Muscle of arm (tissue), 12 donors: ENCODE results near the gene ST6GALNAC2. TPM values are rescaled to one million over a fixed set of nuclear protein-coding genes. Genes with fewer than 3 reads are reported as not detected.
A peak's percentile ranks its signal among the peaks of the same experiment; 100 is the strongest.
"Not testable (repeated sequence)": the region's sequence is repeated elsewhere in the genome, so short reads cannot be mapped to it uniquely, and the experiment has no call there.

Experiments used
- DNase-seq: peaks from one replicate; pipeline ENCODE4 v3.0.0-alpha.2; 2013
- polyA plus RNA-seq, 12 donors: library from polyadenylated mRNA; unstranded; fragments of 120-200 nt; gene quantifications; one replicate each; pipeline ENCODE4 v1.2.1, GENCODE V29; 2013; ENCODE audit not compliant: insufficient read length in 12 of 12

The ST6GALNAC2 gene
- polyA plus RNA-seq, 12 donors: 1.3 to 22.9 (median 2.3) TPM; not detected in 2

GRCh38 chr17:76570877-76571471, 14.7 kb downstream of the ST6GALNAC2 start:
- DNase-seq: no peak

DNA sequence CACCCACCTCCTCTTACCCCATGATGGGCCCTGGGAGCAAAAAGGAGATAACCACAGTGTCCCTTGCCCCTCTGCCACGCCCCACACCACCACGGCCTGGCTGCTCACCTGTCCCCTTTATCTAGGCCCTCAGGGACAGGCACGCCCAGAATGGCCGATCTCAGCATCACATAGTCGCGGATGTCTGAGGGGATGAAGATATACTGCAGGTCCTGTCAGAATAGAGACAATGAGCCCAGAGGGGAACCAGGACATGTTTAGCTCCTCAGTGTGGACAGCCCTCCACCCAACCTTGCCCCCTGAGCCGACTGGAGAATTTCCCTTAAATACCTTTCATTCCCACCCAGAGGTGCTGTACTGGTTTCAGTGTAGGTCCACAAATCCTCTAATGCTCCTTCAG, 15.2 kb downstream of the ST6GALNAC2 start:
- DNase-seq: no peak

DNA sequence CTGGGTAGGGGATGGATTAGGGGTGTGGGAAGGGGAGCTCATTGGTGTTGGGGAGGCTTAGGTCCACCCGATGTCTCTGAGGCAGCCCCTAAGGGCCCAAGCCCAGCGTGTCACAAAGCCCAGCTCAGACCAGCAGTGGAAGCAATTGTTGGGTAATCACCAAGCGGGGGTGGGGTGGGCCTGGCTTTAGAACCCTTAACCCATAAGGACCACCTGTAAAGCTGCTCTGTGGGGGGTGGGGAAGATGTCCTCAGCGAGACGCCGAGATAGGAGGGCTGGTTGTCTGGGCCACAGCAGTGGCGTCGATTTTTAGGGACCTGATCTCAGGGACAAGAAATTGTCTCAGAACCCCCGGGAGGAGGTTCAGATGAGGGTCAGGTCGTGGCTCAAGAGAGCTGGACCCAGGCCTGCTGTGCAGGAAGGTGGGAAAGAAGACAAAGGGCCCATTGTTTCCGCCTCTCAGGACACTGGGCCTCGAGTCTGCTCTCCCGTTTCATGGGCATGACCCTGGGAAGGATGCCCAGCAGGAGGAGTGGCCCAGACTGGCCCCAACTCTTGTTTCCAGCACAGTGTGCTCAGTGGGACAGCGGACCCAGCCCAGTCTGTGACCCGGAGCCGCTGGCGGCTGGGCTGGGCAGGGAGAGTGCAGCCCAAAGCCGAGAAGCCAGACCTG, 15.9 kb downstream of the ST6GALNAC2 start:
- DNase-seq: no peak

GRCh38 chr17:76568811-76569221, 16.8 kb downstream of the ST6GALNAC2 start:
- no peak for DNase-seq

DNA sequence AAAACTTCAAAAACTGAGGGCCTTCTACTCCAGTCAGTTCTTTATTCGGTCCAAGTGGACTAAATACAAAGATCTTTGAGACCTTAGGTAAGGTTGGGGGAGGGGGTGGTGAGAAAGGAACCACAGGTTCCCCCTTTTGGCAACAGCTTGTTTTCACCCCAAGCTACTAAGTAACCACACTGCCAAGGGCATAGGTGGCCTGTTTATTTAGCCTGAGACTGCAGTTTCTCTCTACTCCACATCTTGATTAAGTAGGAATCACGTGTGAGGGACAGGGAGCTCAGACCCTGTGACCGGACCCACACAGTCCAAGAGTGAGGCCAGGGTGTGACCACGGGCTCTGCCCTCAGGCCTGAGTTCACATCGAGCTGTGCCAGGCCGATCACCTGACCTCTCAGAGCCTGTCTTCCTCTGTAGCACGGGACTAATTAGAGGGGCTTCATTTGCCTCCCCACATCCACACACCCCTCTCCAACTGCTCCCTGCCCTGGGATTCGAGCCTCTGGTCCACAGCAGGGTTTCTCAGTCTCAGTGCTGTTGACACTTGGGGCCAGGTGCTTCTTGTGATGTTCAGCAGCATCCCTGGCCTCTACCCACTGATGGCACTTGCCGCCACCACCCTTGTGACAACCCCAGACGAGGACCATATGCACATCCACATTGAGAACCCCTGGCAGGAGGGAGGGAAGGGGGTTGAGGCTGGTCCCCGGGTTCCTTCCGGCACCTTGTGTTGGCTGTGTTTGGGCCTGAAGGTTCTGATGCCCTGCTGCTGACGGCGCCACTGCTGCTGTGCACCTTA, 17.8 kb downstream of the ST6GALNAC2 start:
- no peak for DNase-seq

- no peak for DNase-seq
Measured at GRCh38 chr17:76566988-76567431, 18.6 kb downstream of the ST6GALNAC2 start.

DNA sequence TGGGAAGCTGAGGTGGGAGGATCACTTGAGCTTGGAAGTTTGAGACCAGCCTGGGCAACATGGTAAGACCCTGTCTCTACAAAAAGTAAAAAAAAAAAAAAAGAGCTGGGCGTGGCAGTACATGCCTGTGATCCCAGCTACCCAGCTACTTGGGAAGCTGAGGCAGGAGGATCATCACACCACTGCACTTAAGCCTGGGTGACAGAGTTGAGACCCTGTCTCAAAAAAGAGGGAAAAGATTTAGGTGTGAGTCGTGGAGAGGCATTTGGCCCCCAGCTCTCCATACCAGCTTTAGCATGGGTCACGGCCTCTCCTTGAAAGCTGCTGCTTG, 19.1 kb downstream of the ST6GALNAC2 start:
- DNase-seq: no peak

- no peak for DNase-seq
Measured at GRCh38 chr17:76565728-76566612, 19.7 kb downstream of the ST6GALNAC2 start.

GRCh38 chr17:76564991-76565727, 20.5 kb downstream of the ST6GALNAC2 start:
- not testable (repeated sequence) for DNase-seq

DNA sequence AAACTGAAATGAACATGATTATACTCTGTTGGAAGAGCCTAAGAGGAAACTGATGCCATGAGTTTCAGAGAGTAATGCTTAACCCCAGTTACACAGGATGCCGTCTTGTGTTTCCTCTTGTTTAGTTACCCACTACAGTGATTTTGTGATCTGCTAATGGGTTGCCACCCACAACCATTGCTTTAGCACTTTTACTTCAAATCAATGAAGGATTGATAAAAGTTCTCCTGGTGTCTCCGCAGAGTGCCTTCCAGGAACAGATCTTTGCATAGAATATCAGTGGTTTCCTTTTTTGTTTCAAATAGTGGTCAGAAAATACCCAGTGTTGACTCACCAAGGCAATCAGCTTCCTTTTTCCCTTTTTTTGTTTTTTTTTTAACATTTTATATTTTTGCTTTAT, 22.3 kb downstream of the ST6GALNAC2 start:
- DNase-seq: not testable (repeated sequence)

GRCh38 chr17:76562734-76563148, 22.9 kb downstream of the ST6GALNAC2 start:
- DNase-seq: no peak

GRCh38 chr17:76561799-76562268, 23.8 kb downstream of the ST6GALNAC2 start:
- DNase-seq: no peak

DNA sequence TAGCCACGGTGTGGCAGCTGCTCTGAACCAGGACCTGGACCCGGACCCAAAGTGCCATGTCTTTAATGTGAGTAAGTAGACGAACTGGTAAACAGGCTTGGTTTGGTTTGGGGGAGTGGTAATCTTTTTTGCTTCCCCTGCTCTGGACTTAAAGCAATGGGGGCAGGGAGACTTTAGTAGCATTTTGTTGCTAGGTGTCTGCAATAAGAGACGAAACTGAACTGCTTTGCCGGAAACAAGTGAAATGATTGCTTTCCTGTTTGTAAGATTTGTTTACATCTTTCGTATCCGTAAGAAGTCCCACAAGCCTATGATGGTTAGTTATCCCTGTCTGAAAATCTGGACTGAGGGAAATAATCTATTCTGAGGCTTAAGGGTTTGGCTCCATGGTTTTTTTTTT, 24.3 kb downstream of the ST6GALNAC2 start:
- DNase-seq: no peak

DNA sequence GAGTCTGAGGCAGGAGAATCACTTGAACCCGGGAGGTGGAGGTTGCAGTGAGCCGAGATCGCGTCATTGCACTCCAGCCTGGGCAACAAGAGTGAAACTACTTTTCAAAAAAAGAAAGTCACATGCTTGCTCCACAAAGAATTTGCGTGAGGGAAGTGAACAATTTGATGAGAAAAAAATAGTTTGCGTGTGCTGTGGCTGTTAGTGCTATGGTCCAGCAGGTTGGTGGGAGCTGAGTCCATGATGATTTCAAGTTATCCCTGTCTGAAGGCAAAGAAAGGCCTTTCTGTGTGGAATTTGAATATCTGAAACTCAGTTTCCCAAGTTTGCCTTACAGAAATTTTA, 24.8 kb downstream of the ST6GALNAC2 start:
- no peak for DNase-seq

DNA sequence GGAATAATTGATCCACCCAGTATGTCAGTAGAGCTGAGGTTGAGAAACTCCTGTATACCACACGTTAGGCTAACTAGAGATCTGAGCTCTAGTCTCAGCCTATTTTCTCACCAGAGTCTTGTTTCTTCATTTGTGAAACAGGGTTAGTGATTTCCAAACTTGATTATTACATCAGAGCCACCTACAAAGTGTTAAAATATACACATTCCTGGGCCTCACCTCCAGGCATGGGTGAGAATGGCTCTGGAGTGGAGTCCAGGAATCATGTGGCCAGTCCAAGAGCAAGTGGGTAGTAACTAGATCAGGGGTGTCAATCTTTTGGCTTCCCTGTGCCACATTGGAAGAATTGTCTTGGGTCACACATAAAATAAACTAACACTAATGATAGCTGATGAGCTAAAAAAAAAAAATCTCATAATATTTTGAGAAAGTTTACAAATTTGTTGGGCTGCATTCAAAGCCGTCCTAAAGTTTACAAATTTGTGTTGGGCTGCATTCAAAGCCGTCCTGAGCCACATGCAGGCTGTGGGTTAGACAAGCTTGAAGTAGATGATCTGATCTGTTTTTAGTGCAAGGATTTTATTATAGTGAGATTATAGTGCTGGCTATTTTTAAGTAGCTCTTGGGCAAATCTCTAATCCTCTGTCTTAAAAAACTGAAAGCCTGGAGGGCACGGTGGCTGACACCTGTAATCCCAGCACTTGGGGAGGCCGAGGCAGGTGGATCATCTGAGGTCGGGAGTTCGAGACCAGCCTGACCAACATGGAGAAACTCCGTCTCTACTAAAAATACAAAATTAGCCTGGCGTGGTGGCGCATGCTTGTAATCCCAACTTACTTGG, 25.4 kb downstream of the ST6GALNAC2 start:
- DNase-seq: no peak

DNA sequence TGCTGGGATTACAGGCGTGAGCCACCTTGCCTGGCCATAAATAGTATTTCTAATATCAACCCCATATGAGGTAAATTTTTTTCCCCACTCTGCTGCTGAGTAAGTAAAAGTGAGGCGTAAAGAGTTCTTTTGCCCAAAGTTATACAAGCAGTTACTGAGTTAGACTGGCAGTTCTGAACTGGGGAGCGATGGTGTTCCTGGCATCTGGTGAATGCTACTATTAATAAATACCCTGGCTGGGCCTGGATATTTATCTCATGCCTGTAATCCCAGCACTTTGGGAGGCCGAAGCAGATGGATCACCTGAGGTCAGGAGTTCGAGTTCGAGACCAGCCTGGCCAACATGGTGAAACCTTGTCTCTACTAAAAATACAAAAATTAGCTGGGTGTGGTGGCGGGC, 26.2 kb downstream of the ST6GALNAC2 start:
- not testable (repeated sequence) for DNase-seq

DNA sequence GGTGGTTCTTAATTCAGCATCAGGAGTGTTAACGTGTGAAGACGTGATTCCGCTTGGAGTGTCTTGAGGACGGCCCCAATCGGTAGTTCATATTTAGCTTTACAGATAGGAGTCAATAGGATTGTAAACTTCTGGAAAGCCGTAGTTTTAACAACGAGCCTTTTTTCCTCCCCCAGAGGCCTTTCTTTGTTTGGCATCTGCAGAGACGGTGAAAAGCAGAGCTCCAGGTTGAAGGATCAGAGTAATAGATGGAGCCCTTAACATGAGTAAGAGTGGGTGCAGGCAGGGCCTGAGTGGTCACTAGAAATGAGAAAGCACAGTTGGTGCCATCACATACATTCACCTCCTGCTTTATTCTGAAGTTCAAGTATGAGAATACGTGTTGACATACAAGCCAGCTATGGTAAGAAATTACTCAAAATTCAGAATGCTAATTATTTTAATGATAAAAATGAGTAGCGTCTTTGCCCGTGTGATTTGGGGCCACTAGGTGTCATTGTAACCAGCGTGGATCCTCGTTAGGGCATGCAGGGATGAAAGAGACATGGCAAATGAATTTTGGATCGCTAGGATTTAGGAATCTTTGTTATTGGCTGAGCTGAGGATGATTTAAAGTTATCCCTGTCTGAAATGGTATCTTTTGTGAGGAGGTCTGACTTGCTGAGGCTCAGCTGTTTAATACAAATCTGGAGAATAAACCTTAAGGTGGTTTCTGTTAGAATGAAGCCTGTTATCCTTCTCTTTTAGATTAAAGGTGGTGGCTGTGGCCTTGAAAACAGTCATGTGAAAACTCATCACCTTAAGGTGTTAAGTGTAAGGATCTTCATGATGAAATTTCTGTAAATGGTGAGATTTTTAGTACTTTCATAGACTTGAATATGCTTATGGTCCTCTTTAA, 27.2 kb downstream of the ST6GALNAC2 start:
- no peak for DNase-seq

DNA sequence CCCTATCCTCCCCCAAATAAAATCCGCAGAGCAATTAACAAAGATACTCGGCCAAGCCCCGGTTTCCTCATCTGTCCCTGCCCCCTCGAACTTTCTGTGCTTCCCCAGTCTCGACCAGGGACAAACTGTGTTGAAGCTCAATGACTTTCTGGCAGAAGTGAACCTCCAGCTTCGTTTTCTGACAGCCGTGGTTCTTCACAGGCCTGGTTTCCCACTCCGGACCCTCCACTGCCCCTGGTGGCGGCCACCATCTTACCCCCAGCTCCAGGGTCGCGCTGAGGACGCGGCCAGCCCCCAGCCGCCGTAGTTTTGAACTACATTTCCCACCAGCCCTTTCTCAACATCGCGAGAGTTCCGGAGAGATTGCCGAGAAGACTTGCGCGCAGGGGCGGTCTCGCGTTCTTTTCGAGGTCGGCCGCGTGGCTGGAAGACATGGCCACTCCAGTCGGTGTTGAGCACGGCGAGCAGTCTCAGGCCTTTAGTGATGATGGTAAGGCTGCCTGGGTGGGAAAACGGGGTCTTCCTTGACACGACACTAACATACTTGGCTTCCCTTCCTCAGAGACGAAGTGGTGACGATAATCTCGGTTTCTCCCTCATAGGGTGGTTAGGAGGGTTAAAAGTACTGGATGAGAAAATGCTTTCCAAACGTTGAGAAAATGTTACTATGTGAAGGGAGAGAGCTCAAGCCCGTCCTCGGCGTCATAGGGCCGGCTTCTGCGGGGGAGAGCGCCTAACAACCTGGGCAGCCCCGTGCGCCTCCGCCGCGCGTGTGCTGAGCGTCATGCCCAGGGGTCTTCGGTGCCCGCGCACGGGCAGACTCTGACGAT, 28.1 kb downstream of the ST6GALNAC2 start:
- peak; percentile 97 for DNase-seq
